SK-N-MC (cell line): ENCODE results near the gene TMCO4.

Experiments
- DNase-seq: peaks from one replicate; pipeline ENCODE4 v3.0.0-alpha.2; 2011; ENCODE audit warnings: low read depth, low spot score
- H3K27ac ChIP-seq: fragments of 200-600 bp; sonication (generic); 2 replicates; pipeline ENCODE4 v1.5.1; 2016; ENCODE audit warnings: mixed run types
- H3K36me3 ChIP-seq: fragments of 200-600 bp; sonication (generic); 2 replicates; pipeline ENCODE4 v1.6.1; 2017; ENCODE audit warnings: antibody characterized with exemption, low read length, mixed read lengths; ENCODE audit not compliant: insufficient read depth
- H3K4me3 ChIP-seq: fragments of 200-600 bp; sonication (generic); 2 replicates; pipeline ENCODE4 v1.5.1; 2016
- H3K9ac ChIP-seq: fragments of 200-600 bp; sonication (generic); 2 replicates; pipeline ENCODE4 v1.8.0; 2017; ENCODE audit warnings: mixed run types, mixed read lengths; ENCODE audit not compliant: insufficient read length
- H3K9me3 ChIP-seq: fragments of 200-600 bp; sonication (generic); 2 replicates; pipeline ENCODE4 v1.6.1; 2017; ENCODE audit warnings: low read depth, mild to moderate bottlenecking, antibody characterized with exemption, low read length, moderate library complexity, mixed read lengths
- EZH2 ChIP-seq: fragments of 200-600 bp; sonication (generic); IDR thresholded peaks from one replicate; pipeline ENCODE4 v1.6.1; 2017; ENCODE audit warnings: antibody characterized with exemption
- FOXP2 ChIP-seq: optimal IDR thresholded peaks from 2 replicates; pipeline ENCODE3; 2011; ENCODE audit warnings: mild to moderate bottlenecking, moderate library complexity; ENCODE audit not compliant: insufficient read depth; ENCODE audit errors: extremely low read length, control extremely low read depth
- POLR2AphosphoS5 ChIP-seq: IDR thresholded peaks from 2 replicates; pipeline ENCODE4 v1.6.1; 2012; ENCODE audit warnings: mild to moderate bottlenecking, low read depth, low read length, borderline replicate concordance

The TMCO4 gene

GRCh38 chr1:19680644-19681043 lies 119.1 kb downstream of the TMCO4 start:
- TF ChIP-seq FOXP2 (no peak), EZH2 (no peak)
- no peak overlapping the region for H3K27ac ChIP-seq
- DNase-seq, result no peak
- no peaks in the 10 kb centered on the region for H3K9me3 ChIP-seq
- no peak overlapping the region for H3K4me3 ChIP-seq
- H3K9ac ChIP-seq, result no peak overlapping the region
- no peaks in the 10 kb centered on the region for H3K36me3 ChIP-seq

DNA sequence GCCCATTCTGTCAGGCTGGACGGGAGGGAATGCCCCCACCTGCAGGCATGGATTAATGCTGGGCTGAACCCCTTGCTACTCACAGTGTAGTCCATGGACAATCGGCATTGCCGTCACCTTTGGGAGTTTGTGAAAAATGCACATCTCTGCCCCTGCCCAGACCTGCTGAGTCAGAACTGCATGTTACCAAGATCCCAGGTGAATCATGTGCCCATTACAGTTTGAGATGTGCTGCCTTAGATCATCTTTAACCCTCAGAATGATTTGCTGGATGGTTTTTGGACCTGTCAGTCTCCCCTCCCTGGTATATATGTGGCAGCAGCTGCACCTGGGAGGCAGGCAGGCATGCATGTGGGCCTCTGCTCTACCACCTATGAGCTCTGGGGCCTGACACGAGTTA lies 120.0 kb downstream of the TMCO4 start:
- Histone ChIP-seq H3K9ac (no peak overlapping the region), H3K36me3 (no peaks in the 10 kb centered on the region), H3K4me3 (no peak overlapping the region), H3K9me3 (no peaks in the 10 kb centered on the region), H3K27ac (no peak overlapping the region)
- DNase-seq, result no peak
- no peak for TF ChIP-seq POLR2AphosphoS5

- H3K27ac ChIP-seq, result no peak overlapping the region
- no peaks in the 10 kb centered on the region for H3K9me3 ChIP-seq
- TF ChIP-seq FOXP2 (no peak), EZH2 (no peak), POLR2AphosphoS5 (no peak)
- DNase-seq, result no peak
- H3K4me3 ChIP-seq, result no peak overlapping the region
- no peak overlapping the region for H3K9ac ChIP-seq
- H3K36me3 ChIP-seq, result no peaks in the 10 kb centered on the region
Measured at GRCh38 chr1:19678931-19679453, 120.7 kb downstream of the TMCO4 start.

- no peak for TF ChIP-seq FOXP2
- no peak for TF ChIP-seq EZH2
- no peak for TF ChIP-seq POLR2AphosphoS5
- Histone ChIP-seq H3K27ac (no peak overlapping the region), H3K36me3 (no peaks in the 10 kb centered on the region), H3K9me3 (no peaks in the 10 kb centered on the region), H3K9ac (no peak overlapping the region), H3K4me3 (no peak overlapping the region)
- DNase-seq, result no peak
Measured at GRCh38 chr1:19678493-19678892, 121.2 kb downstream of the TMCO4 start.

DNA sequence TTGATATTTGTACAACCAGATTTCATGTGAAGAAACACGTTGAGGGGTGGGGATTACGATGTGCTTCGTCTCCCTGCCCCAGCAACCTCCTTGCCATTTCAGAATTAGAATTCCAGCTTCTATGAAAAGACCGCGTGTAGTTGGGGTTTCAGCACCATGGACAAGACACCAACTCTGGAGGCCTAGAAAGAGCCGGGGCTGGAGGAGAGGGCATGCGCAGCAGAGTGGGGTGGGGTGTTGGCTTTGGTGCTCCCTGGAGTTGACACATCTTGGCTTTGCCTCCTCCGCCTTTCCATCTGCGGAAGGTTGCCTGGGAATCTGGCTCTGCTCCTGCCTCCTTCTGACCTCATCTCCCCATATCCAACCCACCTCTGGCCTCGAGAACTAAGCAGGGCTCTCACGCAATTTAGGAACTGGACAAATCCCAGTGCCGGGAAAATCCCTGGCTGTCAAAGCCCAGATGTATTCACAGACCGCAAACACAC lies 123.2 kb downstream of the TMCO4 start:
- Histone ChIP-seq H3K36me3 (no peaks in the 10 kb centered on the region), H3K9ac (no peak overlapping the region), H3K4me3 (no peak overlapping the region), H3K9me3 (no peaks in the 10 kb centered on the region), H3K27ac (no peak overlapping the region)
- DNase-seq, result no peak
- TF ChIP-seq FOXP2 (no peak), POLR2AphosphoS5 (no peak), EZH2 (no peak)

DNA sequence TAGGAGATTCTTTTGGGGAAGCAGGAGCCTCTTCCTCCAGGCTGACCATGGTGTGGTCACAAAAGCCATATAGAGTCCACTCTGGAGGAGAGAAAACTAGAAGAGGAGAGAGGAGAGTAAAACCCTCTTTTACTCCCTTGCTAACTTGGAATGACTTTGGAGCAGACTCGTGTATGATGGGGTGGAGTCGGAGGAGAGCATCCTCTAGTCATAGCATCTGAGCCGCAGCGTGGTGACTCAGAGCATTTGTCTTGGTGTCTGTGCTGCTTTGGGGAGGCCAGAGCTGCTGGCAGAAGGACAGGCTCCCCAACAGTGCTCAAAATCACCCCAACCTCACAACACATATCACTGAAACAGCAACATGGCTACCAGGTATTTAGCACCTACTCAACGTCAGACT lies 123.9 kb downstream of the TMCO4 start:
- no peak overlapping the region for H3K4me3 ChIP-seq
- H3K27ac ChIP-seq, result no peak overlapping the region
- H3K9ac ChIP-seq, result no peak overlapping the region
- no peak for DNase-seq
- no peaks in the 10 kb centered on the region for H3K36me3 ChIP-seq
- H3K9me3 ChIP-seq, result no peaks in the 10 kb centered on the region
- TF ChIP-seq FOXP2, result no peak
- no peak for TF ChIP-seq EZH2
- no peak for TF ChIP-seq POLR2AphosphoS5

- no peak for TF ChIP-seq FOXP2
- TF ChIP-seq POLR2AphosphoS5, result no peak
- TF ChIP-seq EZH2, result no peak
- Histone ChIP-seq H3K9ac (no peak overlapping the region), H3K27ac (no peak overlapping the region), H3K36me3 (no peaks in the 10 kb centered on the region), H3K4me3 (no peak overlapping the region), H3K9me3 (no peaks in the 10 kb centered on the region)
- DNase-seq, result no peak
Measured at GRCh38 chr1:19672237-19672636, 127.5 kb downstream of the TMCO4 start.

DNA sequence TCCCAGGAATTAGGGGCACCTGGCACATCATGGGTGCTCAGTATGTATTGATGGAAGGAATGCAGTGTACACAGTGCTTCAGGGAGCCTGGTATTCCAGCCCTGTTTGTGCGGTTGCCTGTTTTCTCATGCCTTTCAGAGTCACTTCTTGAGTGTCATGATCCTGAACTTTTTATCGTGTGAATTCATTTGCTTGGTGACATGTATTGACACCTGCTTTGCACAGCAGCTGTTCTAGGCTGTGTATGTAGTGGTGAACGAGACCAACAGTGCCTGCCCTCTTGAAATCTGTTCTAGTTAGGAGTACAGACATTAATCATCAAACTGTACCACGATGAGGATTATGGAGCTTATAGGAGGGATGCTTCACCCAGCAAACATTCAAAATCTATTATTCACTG lies 128.9 kb downstream of the TMCO4 start:
- DNase-seq, result no peak
- TF ChIP-seq FOXP2 (no peak), EZH2 (no peak), POLR2AphosphoS5 (no peak)
- no peak overlapping the region for H3K4me3 ChIP-seq
- no peaks in the 10 kb centered on the region for H3K9me3 ChIP-seq
- no peak overlapping the region for H3K27ac ChIP-seq
- H3K9ac ChIP-seq, result no peak overlapping the region
- no peaks in the 10 kb centered on the region for H3K36me3 ChIP-seq

- H3K9ac ChIP-seq, result no peak overlapping the region
- H3K9me3 ChIP-seq, result no peaks in the 10 kb centered on the region
- H3K36me3 ChIP-seq, result no peaks in the 10 kb centered on the region
- no peak overlapping the region for H3K27ac ChIP-seq
- H3K4me3 ChIP-seq, result no peak overlapping the region
- DNase-seq, result no peak
- no peak for TF ChIP-seq POLR2AphosphoS5
- TF ChIP-seq FOXP2, result no peak
- no peak for TF ChIP-seq EZH2
Measured at GRCh38 chr1:19668888-19669287, 130.8 kb downstream of the TMCO4 start.
